Stimulated activated CD4-positive, alpha-beta T cell treated with anti-CD3 and anti-CD28 coated beads, TNF-alpha, amount 100 ng/mL, for 24 hours (primary cell): Measurements from ENCODE around the gene PNMA8C.
"Not testable (repeated sequence)": the region's sequence is repeated elsewhere in the genome, so short reads cannot be mapped to it uniquely, and the experiment has no call there.

Experiments
- DNase-seq, 3 experiments: peaks; one replicate each; pipeline ENCODE4 v3.0.0-alpha.2; 2020; ENCODE audit warnings: low read depth in 3 of 3

PNMA8C gene

DNA sequence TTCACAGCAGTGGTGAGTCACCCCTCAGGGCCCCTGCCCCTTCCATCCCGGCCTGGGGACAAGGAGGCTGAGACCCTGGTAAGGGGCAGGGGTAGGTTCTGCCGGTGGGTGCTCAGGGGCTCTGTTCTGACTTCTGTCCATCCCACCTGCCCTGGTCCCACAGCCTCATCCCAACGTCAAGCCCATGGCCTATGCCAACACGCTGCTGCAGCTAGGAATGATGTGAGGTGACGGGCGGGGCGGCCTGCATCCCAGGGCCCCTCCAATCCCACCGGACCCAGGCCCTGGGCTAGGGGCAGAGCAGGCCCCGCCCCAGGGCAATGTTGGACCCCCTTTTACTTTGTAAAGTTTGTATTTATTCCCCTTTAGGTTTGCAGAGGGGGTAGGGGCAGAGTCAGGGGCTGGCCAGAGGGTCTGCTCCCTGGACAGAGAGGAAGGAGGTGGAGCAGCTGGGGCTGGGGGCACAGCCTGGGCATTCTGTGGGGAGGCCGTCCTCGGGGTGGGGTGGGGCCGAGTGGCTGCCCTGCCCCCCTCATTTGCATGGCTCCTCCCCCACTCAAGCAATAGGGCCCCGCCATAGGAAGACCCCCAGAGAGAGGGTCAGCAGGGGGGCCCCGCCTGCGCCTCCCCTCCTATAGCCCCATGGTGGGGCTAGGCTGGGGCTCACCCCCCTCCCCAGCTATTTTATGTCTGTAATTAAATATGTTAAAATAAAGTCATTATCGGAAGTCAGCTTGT, 38.4 kb downstream of the PNMA8C start:
- DNase-seq: no peak

DNA sequence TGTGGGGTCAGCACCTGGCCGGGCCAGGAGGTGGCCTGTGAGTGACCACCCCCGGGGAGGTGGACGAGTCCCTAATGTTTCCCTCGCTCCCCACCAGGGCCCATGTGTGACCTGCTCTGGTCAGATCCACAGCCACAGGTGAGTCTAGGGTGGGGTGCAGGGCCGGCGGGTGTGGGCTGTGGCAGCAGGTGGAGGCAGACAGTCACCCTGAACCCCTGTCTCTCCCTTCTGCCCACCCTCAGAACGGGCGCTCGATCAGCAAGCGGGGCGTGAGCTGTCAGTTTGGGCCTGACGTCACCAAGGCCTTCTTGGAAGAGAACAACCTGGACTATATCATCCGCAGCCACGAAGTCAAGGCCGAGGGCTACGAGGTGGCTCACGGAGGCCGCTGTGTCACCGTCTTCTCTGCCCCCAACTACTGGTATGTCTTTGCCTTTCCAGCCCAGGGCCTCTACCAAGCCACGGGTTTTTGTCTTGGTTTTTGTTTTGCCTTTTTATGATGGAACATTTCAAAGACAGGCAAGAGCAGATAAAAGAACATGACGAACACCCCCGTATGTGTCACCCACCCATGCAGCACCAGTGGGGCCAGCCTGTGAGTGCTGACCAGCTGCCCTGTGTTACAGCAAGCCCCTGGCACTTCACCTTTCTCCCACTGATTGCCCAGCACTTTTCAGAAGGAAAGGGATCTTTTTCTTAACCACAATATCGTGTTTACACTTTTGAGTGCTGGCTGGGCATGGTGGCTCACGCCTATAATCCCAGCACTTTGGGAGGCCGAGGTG, 40.2 kb downstream of the PNMA8C start:
- DNase-seq: no peak

DNA sequence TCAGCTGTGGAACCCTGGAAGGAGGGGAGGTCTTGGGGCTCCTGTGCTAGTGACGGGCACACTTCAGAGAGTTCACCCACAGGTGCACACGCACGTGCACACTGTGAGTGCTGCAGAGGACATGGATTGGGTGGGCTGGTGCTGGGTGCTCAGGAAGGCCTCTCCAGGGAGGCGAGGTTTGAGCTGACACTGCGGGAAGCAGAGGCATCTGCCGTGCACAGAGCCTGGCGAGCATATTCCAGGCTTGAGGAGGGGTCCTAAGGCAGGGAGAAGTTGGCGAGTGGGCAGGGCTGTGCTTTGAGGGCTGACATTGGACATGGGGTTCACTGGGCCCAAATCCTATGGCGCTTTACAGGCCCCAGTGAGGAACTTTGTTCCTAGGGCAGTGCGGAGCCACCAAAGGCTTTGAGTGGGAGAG, 41.0 kb downstream of the PNMA8C start:
- DNase-seq: no peak

DNA sequence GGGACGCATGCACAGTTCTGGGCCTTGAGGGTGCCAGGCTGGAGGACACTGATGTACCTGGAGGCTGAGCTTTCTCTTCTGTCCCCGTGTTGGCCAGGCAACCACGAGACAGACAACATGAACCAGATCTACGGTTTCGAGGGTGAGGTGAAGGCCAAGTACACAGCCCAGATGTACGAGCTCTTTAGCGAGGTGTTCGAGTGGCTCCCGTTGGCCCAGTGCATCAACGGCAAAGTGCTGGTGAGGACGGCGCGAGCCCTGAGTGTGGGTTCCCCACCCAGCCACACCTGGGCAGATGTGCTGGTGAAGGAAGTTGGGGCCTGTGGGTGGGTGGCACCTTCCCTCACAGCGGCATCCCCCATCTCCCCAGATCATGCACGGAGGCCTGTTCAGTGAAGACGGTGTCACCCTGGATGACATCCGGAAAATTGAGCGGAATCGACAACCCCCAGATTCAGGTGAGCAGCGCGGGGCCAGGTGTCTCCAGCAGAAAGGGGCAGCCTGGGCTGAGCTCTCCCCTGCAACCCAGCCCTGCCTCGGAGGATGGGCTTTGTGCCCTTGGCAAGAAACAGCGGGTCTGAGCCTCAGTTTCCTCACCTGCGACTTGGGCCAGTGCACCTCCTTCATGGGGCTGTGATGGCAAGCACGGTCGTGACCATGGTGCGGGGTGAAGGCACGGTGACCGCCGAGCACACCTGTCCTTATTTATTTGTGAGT, 41.6 kb downstream of the PNMA8C start:
- DNase-seq: no peak

DNA sequence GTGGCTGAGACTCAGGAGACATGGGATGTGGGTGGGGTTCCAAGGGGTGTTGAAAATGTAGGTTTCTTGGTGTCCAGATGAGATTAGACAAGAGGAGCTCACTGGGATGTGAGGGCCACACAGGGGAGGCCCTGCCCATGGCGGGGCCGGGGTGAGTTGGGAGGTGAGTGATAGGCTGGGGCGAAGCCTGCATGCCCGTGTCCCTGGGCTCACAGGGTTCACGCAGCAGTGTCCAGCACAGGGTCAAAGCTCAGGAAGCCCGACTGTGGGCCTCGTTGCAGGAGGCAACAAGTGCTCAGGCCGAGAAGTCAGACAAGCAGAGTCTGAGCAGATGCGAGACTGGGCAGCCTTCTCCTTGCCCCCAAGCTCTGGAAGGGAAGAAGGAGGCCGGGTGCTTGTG, 42.6 kb downstream of the PNMA8C start:
- DNase-seq: no peak

DNA sequence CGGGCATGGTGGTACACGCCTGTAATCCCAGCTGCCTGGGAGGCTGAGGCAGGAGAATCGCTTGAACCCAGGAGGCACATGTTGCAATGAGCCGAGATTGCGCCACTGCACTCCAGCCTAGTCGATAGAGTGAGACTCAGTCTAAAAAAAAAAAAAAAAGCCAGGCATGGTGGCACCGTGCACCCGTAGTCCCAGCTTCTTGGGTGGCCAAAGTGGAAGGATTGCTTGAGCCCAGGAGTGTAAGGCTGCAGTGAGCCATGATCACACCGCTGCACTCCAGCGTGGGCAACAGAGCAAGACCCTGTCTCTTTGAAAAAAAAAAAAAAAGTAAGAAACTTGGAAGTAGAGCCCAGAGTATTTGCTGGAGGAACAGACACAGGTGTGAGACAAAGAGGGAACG, 43.1 kb downstream of the PNMA8C start:
- no peak for DNase-seq

DNA sequence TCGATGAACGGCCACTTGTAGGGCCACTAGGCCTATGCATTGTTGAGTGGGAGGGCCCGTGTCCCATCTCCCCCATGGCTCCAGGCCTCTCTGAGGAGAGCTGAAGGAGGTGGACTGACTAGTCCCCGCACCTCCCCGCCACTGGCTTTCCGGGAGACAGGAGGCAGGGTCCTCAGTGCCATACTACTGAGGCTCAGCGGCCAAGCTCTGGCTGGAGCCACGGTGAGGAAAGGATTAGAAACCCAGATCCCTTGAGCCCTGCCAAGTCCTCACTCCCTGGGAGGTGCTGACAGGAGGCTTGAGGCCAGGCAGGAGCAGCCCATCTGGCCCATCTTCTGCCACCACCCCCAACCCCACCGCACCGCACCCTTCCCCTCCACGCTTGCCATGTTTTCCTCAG, 44.3 kb downstream of the PNMA8C start:
- no peak for DNase-seq

DNA sequence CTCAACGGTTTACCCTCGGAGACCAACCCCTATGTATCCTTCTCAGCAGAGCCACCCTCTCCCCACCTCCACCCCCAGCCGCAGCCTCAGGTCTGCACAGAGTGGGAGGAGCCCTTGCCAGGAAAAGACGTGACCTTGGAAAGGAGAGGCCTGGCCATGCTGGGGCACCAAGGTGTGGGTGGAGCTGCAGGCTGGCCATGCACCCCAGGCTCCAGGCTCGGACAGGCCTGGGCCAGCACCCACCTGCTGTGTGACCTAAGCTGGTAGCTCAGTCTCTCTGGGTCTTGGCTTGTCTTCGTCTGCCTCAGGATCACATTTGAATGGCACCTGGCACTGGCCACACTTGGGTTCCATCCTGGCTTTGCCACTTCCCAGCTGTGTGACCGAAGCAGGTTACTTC, 44.9 kb downstream of the PNMA8C start:
- DNase-seq: no peak

DNA sequence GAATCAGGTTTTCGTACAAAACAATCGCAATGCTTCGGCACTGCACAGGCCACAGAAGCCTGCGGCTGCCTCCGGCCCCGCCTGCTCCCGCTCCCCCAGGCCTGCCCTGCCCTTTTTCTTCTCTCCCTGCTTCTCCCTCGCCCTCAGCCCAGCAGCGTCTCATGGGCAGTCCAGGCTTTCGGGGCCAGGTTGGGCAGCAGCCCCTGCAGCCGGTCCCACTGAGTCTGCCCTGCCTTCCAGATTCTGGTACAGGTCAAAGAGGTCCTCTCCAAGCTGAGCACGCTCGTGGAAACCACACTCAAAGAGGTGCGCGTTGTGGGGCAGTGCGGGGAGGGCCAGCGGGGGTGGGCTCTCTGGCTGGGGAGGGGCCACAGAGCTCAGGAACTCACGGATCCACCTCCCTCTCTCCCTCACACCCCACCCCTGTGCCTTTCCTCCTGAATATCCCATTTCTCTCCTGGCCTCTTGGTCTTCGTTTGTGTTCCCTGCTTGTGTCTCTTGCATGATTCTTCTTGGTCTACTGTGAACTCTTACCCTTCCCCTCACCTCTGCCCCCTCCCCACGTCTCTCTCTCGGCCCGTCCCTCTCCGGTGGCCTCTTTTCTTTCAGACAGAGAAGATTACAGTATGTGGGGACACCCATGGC, 45.4 kb downstream of the PNMA8C start:
- no peak for DNase-seq

DNA sequence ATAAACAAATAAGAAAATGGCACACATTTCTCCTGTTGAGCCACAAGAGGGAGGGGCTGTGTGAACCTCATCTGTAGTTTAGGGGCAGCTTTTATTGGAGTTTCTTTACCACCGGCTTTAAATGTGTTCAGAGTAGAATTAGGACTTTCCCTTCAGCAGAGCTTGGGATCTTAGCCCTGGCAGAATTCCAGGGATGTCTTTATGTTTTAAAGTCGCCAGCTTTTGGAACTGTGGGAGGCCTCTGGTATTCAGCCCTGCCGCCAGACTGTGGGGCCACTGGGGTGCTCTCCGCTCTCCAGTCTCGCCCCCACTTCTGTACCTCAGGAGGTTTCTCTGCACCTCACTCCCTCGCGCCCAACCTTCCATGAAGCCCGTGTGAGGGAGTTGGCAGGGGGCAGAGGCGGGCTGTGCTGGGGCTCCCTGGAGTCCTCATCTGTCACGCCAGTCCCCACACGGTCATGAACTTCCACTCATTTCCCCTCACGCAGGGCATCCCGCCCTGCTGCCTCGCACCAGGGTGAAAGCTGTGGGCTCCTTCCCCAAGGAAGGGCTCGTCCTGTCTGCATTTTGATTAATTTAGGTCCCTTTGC, 46.9 kb downstream of the PNMA8C start:
- DNase-seq: no peak

DNA sequence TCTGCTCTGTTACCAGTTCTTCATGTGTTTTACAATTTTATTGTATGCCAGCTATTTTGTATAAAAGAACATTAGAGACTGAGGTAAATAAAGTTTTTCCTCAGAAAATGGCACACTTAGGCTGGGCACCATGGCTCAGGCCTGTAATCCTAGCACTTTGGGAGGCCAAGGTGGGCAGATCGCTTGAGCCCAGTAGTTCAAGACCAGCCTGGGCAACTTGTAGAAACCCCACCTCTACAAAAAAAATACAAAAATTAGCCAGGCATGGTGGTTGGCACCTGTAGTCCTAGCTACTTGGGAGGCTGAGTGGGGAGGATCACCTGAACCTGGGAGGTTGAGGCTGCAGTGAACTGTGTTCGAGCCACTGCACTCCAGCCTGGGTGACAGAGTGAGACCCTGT, 47.4 kb downstream of the PNMA8C start:
- DNase-seq: no peak

DNA sequence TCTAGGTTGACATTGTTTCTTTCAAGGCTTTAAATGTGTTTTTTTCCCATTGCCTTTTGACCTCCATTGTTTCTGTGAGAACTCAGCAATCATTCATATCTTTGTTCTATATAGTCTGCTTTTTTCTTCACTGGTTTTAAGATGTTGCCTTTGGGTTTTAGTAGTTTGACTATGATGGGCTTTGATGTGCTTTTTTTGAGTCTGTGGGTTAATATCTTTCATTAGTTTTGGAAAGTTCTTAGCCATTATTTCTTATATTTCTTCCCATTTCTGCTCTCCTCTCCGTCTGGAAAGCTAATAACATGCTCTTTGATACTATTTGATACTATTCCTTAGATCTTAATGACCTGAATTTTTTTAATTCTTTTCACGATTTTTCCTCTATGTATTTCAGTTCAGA, 48.0 kb downstream of the PNMA8C start:
- no peak for DNase-seq

DNA sequence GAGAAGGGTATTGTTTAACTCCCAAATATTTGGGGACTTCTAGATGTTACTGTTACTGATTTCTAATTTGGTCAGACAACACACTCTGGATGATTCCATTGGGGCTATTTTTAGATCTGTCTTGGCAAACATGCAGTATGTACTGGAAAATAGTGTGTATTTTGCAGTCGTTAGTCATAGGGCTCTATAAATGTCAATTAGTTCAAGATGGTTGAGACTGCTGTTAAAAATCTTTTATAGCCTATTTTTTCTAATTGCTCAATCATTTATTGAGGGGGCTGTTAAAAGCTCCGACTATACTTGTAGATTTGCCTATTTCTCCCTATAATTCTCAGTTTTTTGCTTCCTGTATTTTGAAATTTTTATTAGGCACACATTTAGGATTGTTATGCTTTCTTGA, 50.5 kb downstream of the PNMA8C start:
- DNase-seq: no peak

DNA sequence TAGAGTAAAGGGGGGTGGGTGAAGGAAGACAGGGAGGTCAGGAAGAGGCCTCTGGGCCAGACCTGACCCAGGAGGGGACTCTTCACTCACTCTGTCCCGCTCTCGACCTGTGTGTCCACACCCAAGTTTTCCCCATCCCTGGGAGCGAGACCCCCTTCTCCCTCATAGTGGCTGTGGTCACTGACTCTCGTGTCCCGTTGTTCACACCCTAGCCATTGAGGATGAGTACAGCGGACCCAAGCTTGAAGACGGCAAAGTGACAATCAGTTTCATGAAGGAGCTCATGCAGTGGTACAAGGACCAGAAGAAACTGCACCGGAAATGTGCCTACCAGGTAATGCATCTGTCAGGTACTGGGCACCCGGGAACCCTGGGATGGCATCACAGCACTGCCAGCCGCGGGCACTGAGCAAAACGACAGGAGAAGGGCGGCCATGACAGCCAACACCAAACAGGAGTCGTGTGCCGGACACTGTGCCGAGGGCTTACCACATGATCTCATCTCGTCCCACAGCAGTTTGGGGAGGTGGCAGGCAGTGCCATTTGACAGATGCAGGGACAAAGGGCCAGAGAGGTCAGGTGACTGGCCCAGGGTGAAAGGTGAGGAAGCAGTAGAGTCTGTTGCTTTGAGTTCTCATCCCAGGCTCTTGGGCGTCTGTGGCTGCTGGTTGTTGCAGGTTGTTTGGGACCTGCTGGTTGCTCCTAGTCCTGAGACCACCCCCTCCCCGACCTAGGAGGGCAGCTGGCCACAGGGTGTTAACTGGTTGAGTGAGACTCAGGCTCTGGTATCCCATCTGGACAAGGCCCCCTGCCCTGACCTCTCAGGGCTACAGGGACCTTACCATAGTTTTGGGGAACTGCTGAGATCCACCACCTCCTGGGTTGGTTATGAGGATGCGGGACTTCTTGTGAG, 52.2 kb downstream of the PNMA8C start:
- DNase-seq: no peak

DNA sequence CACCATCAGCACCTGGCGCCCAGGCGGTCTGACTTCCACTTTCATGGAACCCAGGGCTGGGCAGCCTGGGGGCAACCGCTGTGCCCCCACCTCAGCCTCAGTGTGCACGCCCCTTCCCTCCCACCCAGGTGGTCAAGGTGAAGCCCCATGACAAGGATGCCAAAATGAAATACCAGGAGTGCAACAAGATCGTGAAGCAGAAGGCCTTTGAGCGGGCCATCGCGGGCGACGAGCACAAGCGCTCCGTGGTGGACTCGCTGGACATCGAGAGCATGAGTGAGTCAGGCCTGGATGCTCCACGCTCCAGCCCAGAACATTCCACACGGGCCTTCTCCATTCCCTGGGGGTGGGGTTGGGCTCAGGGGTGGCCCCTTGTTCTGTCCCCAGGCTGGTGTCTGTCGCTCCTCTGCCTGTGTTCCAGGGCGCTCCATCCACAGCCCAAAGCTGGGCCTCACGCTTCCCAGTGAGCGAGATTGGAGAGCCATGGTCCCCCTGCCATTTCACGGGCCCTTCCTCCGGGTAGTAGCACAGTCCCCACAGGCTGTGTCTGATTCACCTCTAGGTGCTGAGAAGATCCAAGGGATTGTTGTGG, 53.2 kb downstream of the PNMA8C start:
- not testable (repeated sequence) for DNase-seq
